ENCODE data around the gene FECH.

DNA sequence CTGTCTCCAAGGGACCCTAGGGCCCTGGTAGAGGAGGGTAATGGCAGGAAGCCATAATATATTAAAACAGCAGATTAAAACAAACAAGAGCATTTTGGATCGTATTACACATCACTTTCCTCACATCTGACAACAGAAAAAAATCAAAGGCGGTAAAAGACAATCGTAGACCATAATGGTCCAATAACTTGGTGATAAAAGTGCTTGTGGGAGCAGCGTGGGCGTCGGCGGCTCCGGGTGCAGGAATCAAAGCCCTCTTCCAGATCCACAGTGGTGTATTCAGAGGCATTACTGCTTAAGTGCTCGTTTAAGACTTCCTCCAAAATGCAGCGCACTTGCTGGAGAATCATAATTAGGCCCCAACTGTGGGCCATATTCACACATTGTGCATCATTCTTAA, 68.0 kb downstream of the FECH start:
- TF ChIP-seq NFIC (IDR thresholded peaks at IDR 0.05; ENCODE audit: low read depth, low read length) (no peak), CHD2 (IDR thresholded peaks at IDR 0.05; ENCODE audit: borderline replicate concordance, low read depth, low read length) (no peak), POLR2A (IDR thresholded peaks at IDR 0.05; ENCODE audit: low read depth, low read length) (no peak), EP300 (IDR thresholded peaks at IDR 0.05; ENCODE audit: borderline replicate concordance in 1 of 2, control insufficient read depth in 1 of 2, low read depth in 2 of 2, low read length in 2 of 2) (no peak), STAT3 (IDR thresholded peaks at IDR 0.05; ENCODE audit: low read depth, low read length) (no peak), ESRRA (IDR thresholded peaks at IDR 0.05; ENCODE audit: low read length) (no peak), NR2F1 (conservative IDR thresholded peaks at IDR 0.05) (no peak), TCF12 (IDR thresholded peaks at IDR 0.05; ENCODE audit: low read depth, low read length) (no peak), EZH2 (IDR thresholded peaks at IDR 0.05; ENCODE audit: borderline replicate concordance, control insufficient read depth, low read depth, low read length) (no peak)
- TF ChIP-seq, protein P1, sequence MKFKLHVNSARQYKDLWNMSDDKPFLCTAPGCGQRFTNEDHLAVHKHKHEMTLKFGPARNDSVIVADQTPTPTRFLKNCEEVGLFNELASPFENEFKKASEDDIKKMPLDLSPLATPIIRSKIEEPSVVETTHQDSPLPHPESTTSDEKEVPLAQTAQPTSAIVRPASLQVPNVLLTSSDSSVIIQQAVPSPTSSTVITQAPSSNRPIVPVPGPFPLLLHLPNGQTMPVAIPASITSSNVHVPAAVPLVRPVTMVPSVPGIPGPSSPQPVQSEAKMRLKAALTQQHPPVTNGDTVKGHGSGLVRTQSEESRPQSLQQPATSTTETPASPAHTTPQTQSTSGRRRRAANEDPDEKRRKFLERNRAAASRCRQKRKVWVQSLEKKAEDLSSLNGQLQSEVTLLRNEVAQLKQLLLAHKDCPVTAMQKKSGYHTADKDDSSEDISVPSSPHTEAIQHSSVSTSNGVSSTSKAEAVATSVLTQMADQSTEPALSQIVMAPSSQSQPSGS (IDR thresholded peaks at IDR 0.05; ENCODE audit: low read length) = no peak
- TF ChIP-seq, protein P2, sequence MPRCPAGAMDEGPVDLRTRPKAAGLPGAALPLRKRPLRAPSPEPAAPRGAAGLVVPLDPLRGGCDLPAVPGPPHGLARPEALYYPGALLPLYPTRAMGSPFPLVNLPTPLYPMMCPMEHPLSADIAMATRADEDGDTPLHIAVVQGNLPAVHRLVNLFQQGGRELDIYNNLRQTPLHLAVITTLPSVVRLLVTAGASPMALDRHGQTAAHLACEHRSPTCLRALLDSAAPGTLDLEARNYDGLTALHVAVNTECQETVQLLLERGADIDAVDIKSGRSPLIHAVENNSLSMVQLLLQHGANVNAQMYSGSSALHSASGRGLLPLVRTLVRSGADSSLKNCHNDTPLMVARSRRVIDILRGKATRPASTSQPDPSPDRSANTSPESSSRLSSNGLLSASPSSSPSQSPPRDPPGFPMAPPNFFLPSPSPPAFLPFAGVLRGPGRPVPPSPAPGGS (IDR thresholded peaks at IDR 0.05; ENCODE audit: borderline replicate concordance, insufficient read depth, low read depth, low read length, poor library complexity, severe bottlenecking) = no peak
- TF ChIP-seq, protein P3, sequence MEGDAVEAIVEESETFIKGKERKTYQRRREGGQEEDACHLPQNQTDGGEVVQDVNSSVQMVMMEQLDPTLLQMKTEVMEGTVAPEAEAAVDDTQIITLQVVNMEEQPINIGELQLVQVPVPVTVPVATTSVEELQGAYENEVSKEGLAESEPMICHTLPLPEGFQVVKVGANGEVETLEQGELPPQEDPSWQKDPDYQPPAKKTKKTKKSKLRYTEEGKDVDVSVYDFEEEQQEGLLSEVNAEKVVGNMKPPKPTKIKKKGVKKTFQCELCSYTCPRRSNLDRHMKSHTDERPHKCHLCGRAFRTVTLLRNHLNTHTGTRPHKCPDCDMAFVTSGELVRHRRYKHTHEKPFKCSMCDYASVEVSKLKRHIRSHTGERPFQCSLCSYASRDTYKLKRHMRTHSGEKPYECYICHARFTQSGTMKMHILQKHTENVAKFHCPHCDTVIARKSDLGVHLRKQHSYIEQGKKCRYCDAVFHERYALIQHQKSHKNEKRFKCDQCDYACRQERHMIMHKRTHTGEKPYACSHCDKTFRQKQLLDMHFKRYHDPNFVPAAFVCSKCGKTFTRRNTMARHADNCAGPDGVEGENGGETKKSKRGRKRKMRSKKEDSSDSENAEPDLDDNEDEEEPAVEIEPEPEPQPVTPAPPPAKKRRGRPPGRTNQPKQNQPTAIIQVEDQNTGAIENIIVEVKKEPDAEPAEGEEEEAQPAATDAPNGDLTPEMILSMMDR (IDR thresholded peaks at IDR 0.05 in 2 of 3, conservative IDR thresholded peaks at IDR 0.05 in 1 of 3; ENCODE audit: control insufficient read depth in 2 of 3, extremely low read depth in 1 of 3, insufficient read depth in 1 of 3, low read depth in 3 of 3, low read length in 3 of 3) = no peak

Data from GM12878 (cell line).